ENCODE measurements around the gene ARL2.
"Not testable (repeated sequence)": the region's sequence is repeated elsewhere in the genome, so short reads cannot be mapped to it uniquely, and the experiment has no call there.

ARL2 gene

DNA sequence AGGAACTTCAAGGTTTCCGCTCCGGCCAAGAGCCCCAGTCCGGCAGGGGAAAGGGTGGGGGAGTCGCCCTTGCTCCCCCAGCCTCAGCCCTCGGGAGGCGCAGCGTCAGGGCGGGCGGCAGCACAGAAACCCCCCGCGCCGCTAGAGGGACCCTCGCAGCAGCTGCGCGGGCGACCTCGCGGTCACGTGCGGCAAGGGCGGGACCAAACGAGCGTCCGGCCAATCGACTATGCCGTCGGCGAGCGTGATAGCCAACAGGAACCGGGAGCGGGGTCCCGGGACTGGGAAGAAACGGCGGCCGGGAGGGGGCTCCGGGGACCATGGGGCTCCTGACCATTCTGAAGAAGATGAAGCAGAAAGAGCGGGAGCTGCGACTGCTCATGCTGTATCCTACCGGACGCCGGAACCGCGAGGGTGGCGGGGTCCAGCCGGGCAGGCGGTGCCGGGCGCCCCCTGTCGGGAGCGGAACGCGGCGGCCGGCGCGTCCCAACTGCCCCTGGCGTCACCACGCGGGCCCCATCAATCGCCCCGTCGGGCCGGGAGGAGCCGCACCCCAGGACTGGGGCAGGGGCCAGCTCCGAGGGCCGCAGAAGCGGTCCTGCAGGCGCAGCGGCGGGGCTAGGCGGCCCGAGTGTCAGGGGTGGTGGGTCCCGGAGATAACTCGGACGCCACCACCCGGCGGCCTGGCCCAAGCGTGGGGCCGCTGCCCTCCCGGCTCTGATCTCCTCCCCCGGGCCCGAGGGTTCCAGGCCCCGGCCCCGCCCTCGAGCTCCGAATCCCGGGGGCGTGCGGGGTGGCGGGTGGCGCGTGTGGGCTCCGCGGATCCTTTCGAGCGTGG, at the start of gene ARL2:
TSS of gene ARL2 (plus strand) at position 273 of the 838 bp plus-strand sequence. CDS start at position 321, 48 bp downstream.
- peak; percentile 90 for DNase-seq

DNA sequence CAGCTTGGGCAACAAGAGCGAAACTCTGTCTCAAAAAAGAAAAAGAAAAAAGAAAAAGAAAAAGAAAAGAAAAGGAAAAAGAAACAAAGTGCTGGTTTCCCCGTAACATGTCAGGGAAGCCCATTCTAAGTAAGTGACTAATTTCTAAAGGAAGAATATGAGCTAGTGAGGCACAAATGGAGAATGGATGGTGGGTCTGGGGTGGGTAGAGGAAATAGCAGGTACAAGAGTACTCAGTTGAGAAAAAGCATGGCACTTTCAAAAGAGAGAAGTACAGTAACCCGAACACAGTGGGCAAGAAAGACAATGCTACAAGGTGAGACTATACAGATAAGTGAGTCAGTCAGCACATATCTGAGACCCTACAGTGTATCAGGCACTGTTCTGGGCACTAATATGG, 46.6 kb upstream of the ARL2 start:
- no peak for DNase-seq

DNA sequence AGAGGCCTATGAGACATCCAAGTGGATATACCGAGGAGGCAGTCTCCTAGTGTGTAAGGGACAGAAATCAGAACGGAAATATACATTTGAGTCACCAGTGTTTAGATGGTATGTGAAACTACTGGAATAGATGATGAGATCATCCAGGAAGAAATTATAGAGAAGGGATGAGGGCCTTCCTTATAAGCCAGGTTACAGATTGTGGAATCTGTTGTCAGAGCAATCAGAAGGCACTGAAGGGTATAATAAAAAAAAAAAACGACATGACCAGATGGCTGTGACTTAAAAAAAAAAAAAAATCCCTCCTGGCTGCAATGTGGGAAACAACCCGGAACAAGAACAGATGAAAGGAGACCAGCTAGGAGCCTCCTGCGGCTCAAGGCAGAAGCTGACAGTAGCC, 44.8 kb upstream of the ARL2 start:
- peak; percentile 94 for DNase-seq

GRCh38 chr11:64970731-64971151, 43.2 kb upstream of the ARL2 start:
- no peak for DNase-seq

- no peak for DNase-seq
These were observed 42.3 kb upstream of the ARL2 start, which contains the start of gene MAJIN for GRCh38 chr11:64971421-64972233. MAJIN (minus strand) TSS chr11:64972108; CDS start chr11:64959405, 12,703 bp downstream.

DNA sequence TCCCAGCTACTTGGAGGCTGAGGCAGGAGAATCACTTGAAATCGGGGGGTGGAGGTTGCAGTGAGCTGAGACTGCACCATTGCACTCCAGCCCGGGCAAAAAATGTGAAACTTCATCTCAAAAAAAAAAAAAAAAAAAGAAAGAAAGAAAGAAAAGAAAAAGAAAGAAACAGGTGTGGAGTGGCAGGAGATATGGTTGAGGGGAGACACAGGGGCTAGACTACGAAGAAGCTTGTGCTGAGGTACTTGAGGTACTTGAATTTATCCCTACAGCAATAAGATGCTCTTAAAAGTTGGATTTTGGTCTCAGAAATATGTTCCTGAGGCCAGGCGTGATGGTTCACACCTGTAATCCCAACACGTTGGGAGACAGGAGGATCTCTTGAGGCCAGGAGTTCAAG, 39.8 kb upstream of the ARL2 start:
- no peak for DNase-seq

DNA sequence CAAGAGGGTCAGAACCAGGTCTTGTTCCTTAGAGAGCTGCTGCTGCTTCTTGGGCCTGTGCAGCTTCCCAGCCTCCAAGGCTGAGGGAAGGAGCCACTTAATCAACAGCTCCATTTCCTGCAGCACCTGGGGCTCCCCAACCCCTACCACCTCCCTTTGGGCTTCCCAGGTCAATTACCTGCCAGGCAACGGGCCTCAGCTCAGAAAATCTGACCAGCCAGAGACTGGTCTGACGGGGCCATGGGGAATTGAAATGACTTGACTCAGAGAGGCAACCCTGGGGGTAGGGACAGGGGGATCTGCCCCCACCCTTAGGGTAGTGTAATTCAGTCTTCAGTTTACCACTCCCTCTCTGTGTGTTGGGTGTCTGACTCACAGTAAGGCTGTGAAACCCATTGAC, 37.3 kb upstream of the ARL2 start:
- DNase-seq, result no peak

- not testable (repeated sequence) for DNase-seq
These were observed 30.6 kb upstream of the ARL2 start for GRCh38 chr11:64983339-64983738.

DNA sequence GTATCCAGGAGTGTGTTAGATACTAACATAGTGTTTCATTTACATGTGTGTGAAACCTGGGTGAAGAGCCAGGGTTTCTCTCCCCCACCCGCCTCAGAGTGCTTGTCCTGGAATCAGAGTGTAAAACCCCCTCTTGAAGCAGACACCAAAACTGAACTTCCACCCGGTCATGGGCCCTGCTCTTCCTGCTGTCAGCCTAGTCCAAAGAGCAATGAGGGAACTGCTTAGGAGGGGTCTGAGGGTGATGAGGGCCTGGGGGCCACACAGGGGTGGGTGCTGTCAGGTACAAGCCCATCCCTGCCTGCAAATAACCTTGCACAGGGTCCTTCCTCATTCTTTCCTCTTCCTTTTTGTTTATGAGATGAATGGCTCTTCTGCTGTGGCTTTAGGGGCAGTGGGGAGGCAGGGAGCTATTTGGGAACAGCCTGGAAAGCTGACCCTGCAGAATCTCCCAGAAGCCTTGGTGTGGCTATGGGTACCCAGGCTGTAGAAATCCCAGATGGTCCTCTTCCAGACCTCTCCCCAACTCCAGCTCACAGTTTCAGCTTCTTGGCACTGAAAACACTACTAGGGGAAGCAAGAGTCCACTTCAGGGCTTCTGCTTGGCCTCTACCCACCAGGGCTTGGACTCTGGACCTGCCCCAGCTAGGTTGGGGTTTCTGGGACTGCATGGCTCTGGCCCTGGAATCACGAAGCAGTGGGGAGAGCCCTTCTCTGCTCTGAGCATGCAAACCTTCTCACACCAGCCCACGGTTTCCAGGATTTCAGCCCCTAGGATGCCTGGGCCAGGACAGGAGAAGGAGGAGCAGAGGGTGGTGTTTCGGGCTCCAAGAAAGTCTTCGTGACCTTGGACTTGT, 25.7 kb upstream of the ARL2 start:
- DNase-seq, result no peak

- no peak for DNase-seq
These were observed 24.5 kb upstream of the ARL2 start for GRCh38 chr11:64989416-64989815.

GRCh38 chr11:64990222-64990923, 23.6 kb upstream of the ARL2 start:
- DNase-seq, result no peak

- DNase-seq, result no peak
These were observed 19.6 kb upstream of the ARL2 start for GRCh38 chr11:64994318-64994717.

DNA sequence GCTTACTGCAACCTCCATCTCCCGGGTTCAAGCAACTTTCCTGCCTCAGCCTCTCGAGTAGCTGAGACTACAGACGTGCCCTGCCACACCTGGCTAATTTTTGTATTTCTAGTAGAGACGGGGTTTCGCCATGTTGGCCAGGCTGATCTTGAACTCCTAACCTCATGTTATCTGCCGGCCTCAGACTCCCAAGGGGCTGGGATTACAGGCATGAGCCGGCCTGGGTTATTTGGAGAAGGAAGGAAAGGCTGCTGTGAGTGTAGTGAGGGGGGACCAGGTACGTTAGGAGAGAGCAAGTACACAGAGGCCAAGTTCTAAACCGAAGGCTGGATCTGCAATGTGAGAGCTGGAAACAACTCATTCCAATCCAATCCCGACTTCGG, 17.6 kb upstream of the ARL2 start:
- no peak for DNase-seq

GRCh38 chr11:64996710-64997380, 17.1 kb upstream of the ARL2 start, which contains the start of gene BATF2:
BATF2 (minus strand) TSS chr11:64996971; CDS start chr11:64996914, 57 bp downstream.
- peak; percentile 71 for DNase-seq

- peak; percentile 46 for DNase-seq
These were observed 15.8 kb upstream of the ARL2 start for GRCh38 chr11:64998141-64998540.

- peak; percentile 77 for DNase-seq
These were observed 15.1 kb upstream of the ARL2 start for GRCh38 chr11:64998690-64999431.

DNA sequence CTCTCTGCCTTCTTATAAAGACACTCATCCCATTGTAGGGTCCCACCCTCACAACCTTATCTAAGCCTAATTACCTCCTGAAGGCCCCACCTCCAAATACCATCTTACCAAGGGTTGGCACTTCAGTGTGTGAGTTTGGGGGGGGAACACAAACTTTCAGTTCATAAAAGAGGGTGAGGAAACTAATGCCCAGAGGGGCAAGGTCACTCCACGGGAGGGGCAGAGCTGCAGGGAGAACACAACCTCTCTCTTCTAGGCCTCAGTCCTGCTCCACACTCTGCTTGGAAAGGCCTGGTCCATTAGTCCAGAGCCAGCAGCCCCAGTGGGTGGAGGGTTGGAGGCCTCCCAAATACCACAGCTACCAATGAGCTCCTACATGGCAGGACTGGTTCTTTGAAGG, 14.5 kb upstream of the ARL2 start:
- no peak for DNase-seq

DNA sequence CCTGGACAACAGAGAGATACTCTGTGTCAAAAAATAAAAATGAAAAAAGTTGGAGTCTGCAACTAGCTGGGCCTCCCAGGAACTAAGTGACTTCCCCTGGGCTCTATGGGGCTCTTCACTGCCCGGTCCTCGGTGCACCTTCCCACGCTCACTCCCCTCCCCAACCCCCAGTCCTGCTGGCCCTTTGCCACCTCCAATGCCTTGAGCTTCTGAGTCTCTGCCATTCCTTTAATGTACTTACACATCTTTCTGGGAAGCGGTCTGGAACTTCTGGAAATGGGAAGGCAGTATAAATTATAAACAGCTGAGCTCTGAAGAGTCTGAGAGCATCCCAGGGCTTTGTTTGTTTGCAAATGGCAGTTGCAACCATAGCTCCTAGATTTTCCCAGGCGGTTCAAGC, 11.3 kb upstream of the ARL2 start:
- DNase-seq, result no peak

DNA sequence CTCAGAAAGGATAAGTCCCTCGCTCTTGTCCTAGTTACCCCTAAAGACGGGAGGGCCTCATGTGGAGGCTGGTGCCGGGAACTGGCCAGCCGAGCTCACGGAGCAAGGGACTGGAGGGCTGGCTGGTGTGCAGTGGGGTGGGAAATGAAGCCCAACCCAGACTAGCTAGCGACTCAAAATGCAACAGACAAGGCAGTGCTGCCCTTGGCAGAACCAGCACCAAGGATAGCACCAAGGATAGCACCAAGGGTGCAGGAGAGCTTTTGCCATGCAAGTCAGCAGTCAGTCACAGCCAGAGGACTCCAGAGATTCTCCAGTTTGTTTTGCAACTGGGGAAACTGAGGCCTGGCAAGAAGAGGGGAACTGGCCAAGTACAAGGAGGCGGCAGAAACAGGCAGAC, 10.7 kb upstream of the ARL2 start:
- DNase-seq, result no peak

GRCh38 chr11:65003968-65004367, 10.0 kb upstream of the ARL2 start:
- not testable (repeated sequence) for DNase-seq

- no peak for DNase-seq
These were observed 5.9 kb upstream of the ARL2 start for GRCh38 chr11:65008016-65008415.

Measured in NCI-H2171 treated with DMSO at 0.1 percent for 48 hours (cell line).